ENCODE data around the gene CCT6B. TPM values are rescaled to one million over a fixed set of nuclear protein-coding genes. Genes with fewer than 3 reads are reported as not detected.
A peak's percentile ranks its signal among the peaks of the same experiment; 100 is the strongest.

CCT6B gene
- total RNA-seq, 1 experiment from 2014 or later = 1.1 TPM

GRCh38 chr17:34980353-34980680 is 19.1 kb upstream of the CCT6B start, which contains the start of gene LIG3:
Gene LIG3, plus strand, starts transcription at chr17:34980512. Its CDS starts 2,494 bp downstream, at chr17:34983006.
- TF ChIP-seq SRF (IDR thresholded peaks at IDR 0.05; ENCODE audit: low read depth) (no peak), MAX (IDR thresholded peaks at IDR 0.05) (peak; percentile 99), SIN3A (IDR thresholded peaks at IDR 0.05; ENCODE audit: low read depth) (peak; percentile 95), POLR2AphosphoS5 (IDR thresholded peaks at IDR 0.05; ENCODE audit: low read depth, low read length) (peak; percentile 62), TCF7L2 (IDR thresholded peaks at IDR 0.05; ENCODE audit: borderline replicate concordance, extremely low read depth, insufficient read depth, insufficient read length) (peak; percentile 62), EZH2 (IDR thresholded peaks at IDR 0.05) (no peak), EGR1 (IDR thresholded peaks at IDR 0.05; ENCODE audit: low read depth) (peak; percentile 79), POLR2A (IDR thresholded peaks at IDR 0.05; ENCODE audit: borderline replicate concordance, extremely low read depth, insufficient read depth, insufficient read length) (peak; percentile 78)
- peak within 1 kb of the TSS; percentile 93 for H3K9ac ChIP-seq (ENCODE audit: low read length)
- CTCF ChIA-PET = interaction anchor here (1.2 to 1.4 kb wide), 2 partner anchors 438 to 784 kb away, joined by 3 read pairs; no protein-coding TSS in a partner anchor
- peak within 1 kb of the TSS; percentile 87 for H3K27ac ChIP-seq (ENCODE audit: low read depth, low read length)
- no peaks in the 10 kb centered on the region for H3K9me3 ChIP-seq (ENCODE audit: control insufficient read depth in 1 of 2, insufficient read depth in 1 of 2, low read depth in 1 of 2, low read length in 2 of 2)
- peak; percentile 86 for DNase-seq (ENCODE audit: low read depth, low spot score)
- H4K20me1 ChIP-seq (ENCODE audit: insufficient read depth) = no peaks in the 10 kb centered on the region
- peak within 1 kb of the TSS; percentile 90 for H3K4me2 ChIP-seq (ENCODE audit: low read length)
- ATAC-seq = peak; percentile 80
- H3K4me3 ChIP-seq (replicated peaks in 1 of 2; ENCODE audit: low read depth in 1 of 2, low read length in 2 of 2) = peak within 1 kb of the TSS; percentile 68 to 80
- POLR2A ChIA-PET = interaction anchor here (1.4 to 1.8 kb wide), 2 partner anchors 12 to 14 kb away, joined by 4 to 5 read pairs; no protein-coding TSS in a partner anchor
- peak within 1 kb of the TSS; percentile 67 for H2AFZ ChIP-seq (ENCODE audit: low read depth, low read length, poor library complexity, severe bottlenecking)
- H3K27me3 ChIP-seq (ENCODE audit: insufficient read depth, low read length) = no peaks in the 10 kb centered on the region
- H3K79me2 ChIP-seq (ENCODE audit: insufficient read depth, low read length) = peaks cover 30% of the 10 kb centered on the region
- H3K4me1 ChIP-seq (ENCODE audit: control insufficient read depth in 1 of 2, insufficient read depth in 2 of 2, low read length in 2 of 2) = peaks cover 9 to 19% of the 10 kb centered on the region in 2 experiments; a peak in 3 of 4 replicates
- intact Hi-C loops (cut with micrococcal nuclease) = loop anchor here (5.0 kb wide), 2 partner anchors 137 to 262 kb away; partner anchors contain the start of genes RAD51D and SLFN5
- peaks cover 0 to 2% of the 10 kb centered on the region in 2 experiments; a peak in 1 of 4 replicates for H3K36me3 ChIP-seq (ENCODE audit: control insufficient read depth in 1 of 2, insufficient read depth in 2 of 2, low read length in 2 of 2)
- RAD21 ChIA-PET (ENCODE audit: low non-redundant PET in 1 of 2, low total read pairs in 2 of 2, uncharacterized antibody in 2 of 2, unreplicated experiment in 2 of 2) = no interaction called here
- H3K9me2 ChIP-seq (ENCODE audit: insufficient read depth) = no peaks in the 10 kb centered on the region
- no TSS peak for BruUV-seq (replicated peaks)

GRCh38 chr17:34979650-34980352 is 18.5 kb upstream of the CCT6B start:
- ChIA-PET RAD21 (ENCODE audit: low non-redundant PET in 1 of 2, low total read pairs in 2 of 2, uncharacterized antibody in 2 of 2, unreplicated experiment in 2 of 2) (no interaction called here), CTCF (interaction anchor here (1.4 kb wide), 1 partner anchor 437 kb away, joined by 3 read pairs; no protein-coding TSS in a partner anchor), POLR2A (interaction anchor here (1.4 to 1.8 kb wide), 2 partner anchors 11 to 14 kb away, joined by 4 to 5 read pairs; no protein-coding TSS in a partner anchor)
- TSS peak; percentile 98 for BruUV-seq (replicated peaks)
- H2AFZ ChIP-seq (ENCODE audit: low read depth, low read length, poor library complexity, severe bottlenecking) = peak overlapping the region; percentile 67
- peaks cover 30% of the 10 kb centered on the region for H3K79me2 ChIP-seq (ENCODE audit: insufficient read depth, low read length)
- H3K9me3 ChIP-seq (ENCODE audit: control insufficient read depth in 1 of 2, insufficient read depth in 1 of 2, low read depth in 1 of 2, low read length in 2 of 2) = no peaks in the 10 kb centered on the region
- no peaks in the 10 kb centered on the region for H3K27me3 ChIP-seq (ENCODE audit: insufficient read depth, low read length)
- H4K20me1 ChIP-seq (ENCODE audit: insufficient read depth) = no peaks in the 10 kb centered on the region
- H3K9ac ChIP-seq (ENCODE audit: low read length) = peak overlapping the region; percentile 93
- intact Hi-C loops (cut with micrococcal nuclease) = loop anchor here (5.0 kb wide), 2 partner anchors 138 to 262 kb away; partner anchors contain the start of genes RAD51D and SLFN5
- H3K4me2 ChIP-seq (ENCODE audit: low read length) = peak overlapping the region; percentile 90
- 0 out of 4 replicates have a peak, but pooled peaks cover 0 to 2% of the 10 kb centered on the region in 2 experiments for H3K36me3 ChIP-seq (ENCODE audit: control insufficient read depth in 1 of 2, insufficient read depth in 2 of 2, low read length in 2 of 2)
- H3K27ac ChIP-seq (ENCODE audit: low read depth, low read length) = peak overlapping the region; percentile 87
- H3K4me1 ChIP-seq (ENCODE audit: control insufficient read depth in 1 of 2, insufficient read depth in 2 of 2, low read length in 2 of 2) = peaks cover 9 to 19% of the 10 kb centered on the region in 2 experiments; a peak in 3 of 4 replicates
- DNase-seq (ENCODE audit: low read depth, low spot score) (no peak), ATAC-seq (no peak)
- H3K9me2 ChIP-seq (ENCODE audit: insufficient read depth) = no peaks in the 10 kb centered on the region
- H3K4me3 ChIP-seq (replicated peaks in 1 of 2; ENCODE audit: low read depth in 1 of 2, low read length in 2 of 2) = peak overlapping the region; percentile 68 to 80
- TF ChIP-seq SP1 (IDR thresholded peaks at IDR 0.05; ENCODE audit: low read depth) = no peak
- no peak for TF ChIP-seq CEBPB (IDR thresholded peaks at IDR 0.05; ENCODE audit: low read depth)
- no peak for TF ChIP-seq EZH2 (IDR thresholded peaks at IDR 0.05)
- no peak for TF ChIP-seq EZH2phosphoT487 (IDR thresholded peaks at IDR 0.05; ENCODE audit: borderline replicate concordance)
- TF ChIP-seq POLR2AphosphoS5 (IDR thresholded peaks at IDR 0.05; ENCODE audit: low read depth, low read length) = no peak
- no peak for TF ChIP-seq CTCF (IDR thresholded peaks at IDR 0.05 in 2 of 3, conservative IDR thresholded peaks at IDR 0.05 in 1 of 3; ENCODE audit: borderline replicate concordance in 1 of 3, insufficient read depth in 1 of 3, low read depth in 2 of 3, low read length in 2 of 3)
- TF ChIP-seq SIN3A (IDR thresholded peaks at IDR 0.05; ENCODE audit: low read depth) = no peak
